Measurements from ENCODE around the gene EDN1. TPM values are rescaled to one million over a fixed set of nuclear protein-coding genes. Genes with fewer than 3 reads are reported as not detected.

EDN1 gene
- polyA plus RNA-seq, 3 donors: 3.3 to 5.1 (median 4.6) TPM

DNA sequence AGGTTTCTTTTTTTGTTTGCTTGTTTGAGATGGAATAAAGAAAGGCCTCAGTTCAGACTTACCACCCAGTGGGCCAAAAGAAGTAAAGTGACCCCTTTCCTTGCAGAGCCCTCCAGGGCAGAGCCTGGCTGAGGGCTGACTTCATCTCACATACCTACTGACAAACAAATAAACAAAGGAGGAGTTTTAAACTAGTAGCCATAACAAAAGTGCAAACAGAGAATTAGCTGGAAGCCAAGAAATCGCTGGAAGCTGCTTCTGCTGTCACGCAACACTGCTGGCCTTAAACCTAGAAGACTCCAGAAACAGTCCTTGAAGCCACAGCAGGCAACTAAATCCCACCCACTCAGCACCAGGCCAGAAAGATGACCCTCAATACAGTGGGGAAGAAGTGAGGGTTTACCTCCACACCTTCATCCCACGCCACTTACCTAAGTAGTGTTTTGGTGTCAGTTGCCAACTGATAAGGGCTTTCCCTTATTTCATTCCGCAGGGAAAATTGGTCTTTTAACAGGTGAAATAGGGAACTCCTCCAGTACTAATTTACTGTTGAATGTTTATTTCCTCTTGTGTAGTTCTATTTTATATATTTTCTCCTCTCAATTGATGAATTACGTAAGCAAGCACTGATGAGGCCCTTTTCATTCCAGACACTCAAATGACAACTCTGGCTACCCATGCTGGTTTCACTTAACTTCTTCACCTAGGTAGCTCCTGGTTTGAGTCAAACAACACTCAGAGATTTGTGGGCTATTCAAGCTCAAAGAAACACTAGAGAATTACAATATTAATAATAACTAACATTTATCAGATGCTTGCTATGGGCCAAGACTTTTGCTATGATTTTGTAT is 46.2 kb downstream of the EDN1 start:
- DNase-seq (ENCODE audit: extremely low read depth in 1 of 11, low read depth in 9 of 11, low spot score in 4 of 11): no peak

- DNase-seq (ENCODE audit: extremely low read depth in 1 of 11, low read depth in 9 of 11, low spot score in 4 of 11): no peak
Observed at GRCh38 chr6:12339022-12339421, 48.9 kb downstream of the EDN1 start.

DNA sequence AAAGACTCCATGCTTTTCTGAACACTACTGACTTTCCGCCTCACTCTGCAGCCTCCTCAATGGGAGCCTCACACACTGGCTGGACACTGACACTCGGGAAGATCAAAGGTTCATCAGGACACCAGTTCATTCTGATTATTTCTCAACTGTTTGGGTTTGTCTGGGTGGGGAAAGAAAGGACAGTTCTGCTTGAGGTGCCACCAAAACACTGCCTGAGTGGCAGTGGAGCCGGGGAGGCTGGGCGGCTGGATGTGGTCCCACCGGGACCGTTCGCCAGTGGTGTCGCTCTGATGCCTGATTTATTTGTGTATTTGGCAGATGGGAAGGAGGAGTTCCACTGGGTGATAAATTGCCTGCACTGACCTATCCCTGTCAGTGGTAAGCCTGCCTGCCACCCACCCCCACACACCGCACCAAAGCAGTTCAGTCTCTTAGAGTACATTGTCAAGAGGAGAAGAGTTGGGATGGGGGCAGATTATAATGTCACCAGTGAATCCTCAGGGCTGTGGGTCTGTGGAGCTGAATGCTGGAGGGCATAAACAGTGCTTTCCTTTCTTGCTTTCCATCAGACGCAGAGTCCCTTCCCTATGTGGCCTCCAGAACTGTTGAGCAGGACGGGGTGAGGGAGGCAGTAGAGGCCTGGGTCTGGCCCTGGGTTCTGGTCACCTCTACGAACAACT is 49.8 kb downstream of the EDN1 start:
- DNase-seq (ENCODE audit: extremely low read depth in 1 of 11, low read depth in 9 of 11, low spot score in 4 of 11): peak in 3 of 11 donors; percentile 13 to 28 (median 26)

GRCh38 chr6:12340488-12340818 is 50.3 kb downstream of the EDN1 start:
- no peak for DNase-seq (ENCODE audit: extremely low read depth in 1 of 11, low read depth in 9 of 11, low spot score in 4 of 11)

DNA sequence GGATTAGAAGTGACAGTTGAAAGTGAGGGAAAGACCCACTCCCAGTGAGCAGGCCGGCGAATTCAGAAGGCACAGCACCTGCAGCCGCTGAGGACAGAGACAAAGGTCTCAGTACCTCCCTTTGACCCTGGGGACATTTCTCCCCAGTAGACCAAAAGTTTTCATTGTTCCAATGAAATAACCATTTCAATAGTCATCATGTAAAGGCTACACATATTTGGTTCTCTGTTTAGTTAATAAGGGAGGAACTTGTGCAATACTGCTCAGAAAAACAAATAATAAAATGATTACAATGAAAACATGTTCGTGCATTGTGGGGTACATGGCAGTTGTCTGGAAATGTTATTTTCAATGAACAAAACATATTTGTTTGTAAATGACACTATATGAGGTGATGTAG is 52.5 kb downstream of the EDN1 start:
- DNase-seq (ENCODE audit: extremely low read depth in 1 of 11, low read depth in 9 of 11, low spot score in 4 of 11): no peak

DNA sequence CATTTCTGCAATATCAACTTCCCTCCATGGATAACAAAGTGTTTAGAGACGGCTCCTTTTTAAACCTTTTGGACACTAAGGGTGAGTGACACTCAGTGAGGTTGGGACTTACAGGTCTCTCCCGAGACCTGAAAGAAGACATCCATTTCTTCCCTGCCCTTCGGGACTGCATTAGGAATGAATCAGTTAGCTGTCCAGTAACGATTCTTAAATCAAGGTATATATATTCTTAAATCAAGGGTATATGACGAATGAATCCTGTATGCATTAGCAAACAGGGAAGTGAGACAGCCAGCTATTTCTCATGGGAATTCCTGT is 52.9 kb downstream of the EDN1 start:
- DNase-seq (ENCODE audit: extremely low read depth in 1 of 11, low read depth in 9 of 11, low spot score in 4 of 11): no peak

DNA sequence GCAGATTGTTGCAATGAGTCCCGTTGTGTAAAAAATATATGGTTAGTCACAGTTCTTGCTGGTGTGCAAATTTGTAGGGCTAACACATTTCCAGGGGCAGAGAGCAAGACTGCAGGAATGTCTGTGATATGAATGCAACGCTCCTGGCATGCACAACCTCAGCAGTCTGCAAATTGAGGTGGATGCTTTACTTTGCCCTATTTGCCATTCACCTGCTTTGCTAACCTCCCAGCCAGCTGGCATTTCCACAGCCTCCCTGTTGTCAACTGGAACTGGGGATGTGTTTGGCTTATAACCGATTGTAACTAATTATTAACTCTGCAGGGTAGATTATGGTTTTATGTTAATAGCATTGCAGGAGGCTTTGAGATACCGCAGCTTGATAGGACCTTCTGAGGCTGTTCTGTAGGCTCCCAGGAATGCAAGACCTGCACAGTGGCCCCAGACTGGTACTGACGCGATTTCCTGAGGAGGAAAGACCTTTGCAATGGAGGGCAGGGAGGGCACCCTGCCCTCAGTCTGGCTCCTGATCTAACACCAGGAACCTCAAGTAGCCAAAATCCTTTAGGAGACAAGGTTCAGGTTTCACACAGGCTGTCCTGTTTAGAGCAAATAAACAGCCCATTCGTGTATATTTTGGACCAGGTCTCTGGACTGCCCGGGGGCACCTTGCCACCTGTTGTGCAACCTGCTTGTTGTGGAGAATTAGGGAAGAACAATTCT is 53.4 kb downstream of the EDN1 start:
- DNase-seq (ENCODE audit: extremely low read depth in 1 of 11, low read depth in 9 of 11, low spot score in 4 of 11): peak in 2 of 11 donors; percentile 23 to 38

GRCh38 chr6:12344296-12344695 is 54.1 kb downstream of the EDN1 start:
- DNase-seq (ENCODE audit: extremely low read depth in 1 of 11, low read depth in 9 of 11, low spot score in 4 of 11): no peak

DNA sequence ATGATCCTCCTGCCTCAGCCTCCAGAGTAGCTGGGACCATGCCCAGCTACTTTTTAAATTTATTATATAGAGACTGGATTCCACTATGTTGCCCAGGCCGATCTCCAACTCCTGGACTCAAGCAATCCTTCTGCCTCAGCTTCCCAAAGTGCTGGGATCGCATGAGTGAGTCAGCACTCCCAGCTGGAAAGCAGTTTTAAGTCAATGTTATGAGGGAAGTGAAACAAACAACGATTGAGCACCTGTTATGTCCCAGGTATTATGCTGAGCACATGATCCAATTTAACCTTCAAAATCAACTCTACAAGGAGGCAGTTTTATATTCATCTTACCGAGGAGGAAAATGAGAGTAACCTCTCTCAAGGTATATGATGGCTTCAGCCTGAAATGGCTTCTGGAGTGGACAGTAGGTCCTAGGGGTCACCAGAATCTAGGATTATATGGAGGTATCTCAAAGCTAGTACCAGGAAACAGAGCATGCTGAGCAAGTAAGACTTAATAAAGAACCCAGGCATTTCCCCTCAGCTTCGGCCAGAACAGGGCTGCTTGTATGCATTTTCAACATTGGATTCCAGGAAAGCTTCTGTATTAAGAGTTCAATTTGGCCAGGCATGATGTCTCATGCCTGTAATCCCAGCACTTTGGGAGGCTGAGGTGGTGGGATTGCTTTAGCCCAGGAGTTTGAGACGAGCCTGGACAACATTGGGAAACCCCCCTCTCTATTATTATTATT is 55.0 kb downstream of the EDN1 start:
- DNase-seq (ENCODE audit: extremely low read depth in 1 of 11, low read depth in 9 of 11, low spot score in 4 of 11): no peak

- DNase-seq (ENCODE audit: extremely low read depth in 1 of 11, low read depth in 9 of 11, low spot score in 4 of 11): no peak
Observed at GRCh38 chr6:12345694-12346058, 55.5 kb downstream of the EDN1 start.

Measured in renal cortex interstitium (tissue), 11 donors.